Vagina (tissue), 2 donors: Measurements from ENCODE around the gene ASF1A. TPM values are rescaled to one million over a fixed set of nuclear protein-coding genes. Genes with fewer than 3 reads are reported as not detected.

Source experiments
- DNase-seq, 2 donors: peaks; one replicate each; pipeline ENCODE4 v3.0.0-alpha.2; 2017; ENCODE audit errors: extremely low spot score in 2 of 2
- H3K27ac ChIP-seq: fragments of 200-600 bp; sonication (generic); one replicate; pipeline ENCODE4 v1.5.1; 2019
- H3K27me3 ChIP-seq: fragments of 200-600 bp; sonication (generic); one replicate; pipeline ENCODE4 v1.5.1; 2019
- H3K36me3 ChIP-seq, 2 donors: fragments of 200-600 bp; sonication (generic); one replicate each; pipeline ENCODE4 v1.5.1; 2017 to 2019
- H3K4me1 ChIP-seq: fragments of 200-600 bp; sonication (generic); one replicate; pipeline ENCODE4 v1.5.1; 2019
- H3K4me3 ChIP-seq, 2 donors: fragments of 200-600 bp; sonication (generic); 1 replicate in 1 of 2; 2 replicates in 1 of 2; pipeline ENCODE4 v1.5.1; 2016 to 2019
- H3K9me3 ChIP-seq: fragments of 200-600 bp; sonication (generic); one replicate; pipeline ENCODE4 v1.5.1; 2019
- POLR2A ChIP-seq, 2 donors: fragments of 450-650 bp; IDR thresholded peaks; one replicate each; pipeline ENCODE4 v1.6.1; 2017; ENCODE audit warnings: antibody characterized with exemption in 2 of 2, mild to moderate bottlenecking in 2 of 2, moderate library complexity in 2 of 2
- POLR2AphosphoS5 ChIP-seq, 2 donors: sonication (generic); formaldehyde crosslinking; IDR thresholded peaks; one replicate each; pipeline ENCODE4 v1.9.0; 2017; ENCODE audit warnings: antibody characterized with exemption in 2 of 2, mild to moderate bottlenecking in 2 of 2, low read depth in 1 of 2; ENCODE audit not compliant: insufficient read depth in 1 of 2
- intact Hi-C: fragments of 100-400 bp; cut with DNase I; formaldehyde crosslinking; loops from one replicate; pipeline ENCODE4 v1.15.1; 2023
- total RNA-seq: library from RNA; depleted of rRNA; stranded (reverse); fragments of >200 nt; gene quantifications from one replicate; pipeline ENCODE4 v1.2.3, GENCODE V29; 2016
- TF ChIP-seq, protein P1 (sequence below), 3 experiments: fragments of 450-650 bp in 2 of 3; fragments of 200-600 bp in 1 of 3; sonication (generic) in 1 of 3; IDR thresholded peaks; one replicate each; pipeline ENCODE4 v1.5.1; 2017 to 2019; ENCODE audit warnings: antibody characterized with exemption in 3 of 3, mild to moderate bottlenecking in 2 of 3, moderate library complexity in 2 of 3

The ASF1A gene
- total RNA-seq, 1 donor from 2014 or later, result 7.9 TPM

DNA sequence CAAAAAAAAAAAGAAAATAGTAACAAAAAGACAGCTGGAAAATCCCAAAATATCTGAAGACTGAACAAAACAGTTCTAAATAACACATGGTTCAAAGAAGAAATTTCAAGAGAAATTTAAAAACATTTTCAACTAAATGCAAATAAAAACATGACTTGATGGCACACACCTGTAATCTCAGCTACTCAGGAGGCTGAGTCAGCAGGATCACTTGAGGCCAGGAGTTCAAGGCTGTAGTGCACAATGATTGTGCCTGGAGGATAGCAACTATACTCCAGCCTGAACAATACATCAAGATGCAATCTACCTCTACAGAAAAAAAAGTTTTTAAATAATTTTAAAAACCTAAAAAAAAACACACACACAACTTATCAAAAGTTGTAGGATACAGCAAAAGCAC is 21.6 kb upstream of the ASF1A start:
- intact Hi-C loops, result no loop called here
- H3K27ac ChIP-seq, result no peak overlapping the region
- no peaks in the 10 kb centered on the region for H3K36me3 ChIP-seq
- TF ChIP-seq POLR2A (IDR thresholded peaks at IDR 0.05), result no peak
- no peak for TF ChIP-seq POLR2AphosphoS5 (IDR thresholded peaks at IDR 0.05; ENCODE audit: insufficient read depth in 1 of 2, low read depth in 1 of 2)
- TF ChIP-seq, protein P1, sequence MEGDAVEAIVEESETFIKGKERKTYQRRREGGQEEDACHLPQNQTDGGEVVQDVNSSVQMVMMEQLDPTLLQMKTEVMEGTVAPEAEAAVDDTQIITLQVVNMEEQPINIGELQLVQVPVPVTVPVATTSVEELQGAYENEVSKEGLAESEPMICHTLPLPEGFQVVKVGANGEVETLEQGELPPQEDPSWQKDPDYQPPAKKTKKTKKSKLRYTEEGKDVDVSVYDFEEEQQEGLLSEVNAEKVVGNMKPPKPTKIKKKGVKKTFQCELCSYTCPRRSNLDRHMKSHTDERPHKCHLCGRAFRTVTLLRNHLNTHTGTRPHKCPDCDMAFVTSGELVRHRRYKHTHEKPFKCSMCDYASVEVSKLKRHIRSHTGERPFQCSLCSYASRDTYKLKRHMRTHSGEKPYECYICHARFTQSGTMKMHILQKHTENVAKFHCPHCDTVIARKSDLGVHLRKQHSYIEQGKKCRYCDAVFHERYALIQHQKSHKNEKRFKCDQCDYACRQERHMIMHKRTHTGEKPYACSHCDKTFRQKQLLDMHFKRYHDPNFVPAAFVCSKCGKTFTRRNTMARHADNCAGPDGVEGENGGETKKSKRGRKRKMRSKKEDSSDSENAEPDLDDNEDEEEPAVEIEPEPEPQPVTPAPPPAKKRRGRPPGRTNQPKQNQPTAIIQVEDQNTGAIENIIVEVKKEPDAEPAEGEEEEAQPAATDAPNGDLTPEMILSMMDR (IDR thresholded peaks at IDR 0.05), result no peak
- DNase-seq, result no peak
- H3K4me1 ChIP-seq, result no peaks in the 10 kb centered on the region
- no peaks in the 10 kb centered on the region for H3K9me3 ChIP-seq
- no peak overlapping the region for H3K4me3 ChIP-seq
- no peaks in the 10 kb centered on the region for H3K27me3 ChIP-seq

DNA sequence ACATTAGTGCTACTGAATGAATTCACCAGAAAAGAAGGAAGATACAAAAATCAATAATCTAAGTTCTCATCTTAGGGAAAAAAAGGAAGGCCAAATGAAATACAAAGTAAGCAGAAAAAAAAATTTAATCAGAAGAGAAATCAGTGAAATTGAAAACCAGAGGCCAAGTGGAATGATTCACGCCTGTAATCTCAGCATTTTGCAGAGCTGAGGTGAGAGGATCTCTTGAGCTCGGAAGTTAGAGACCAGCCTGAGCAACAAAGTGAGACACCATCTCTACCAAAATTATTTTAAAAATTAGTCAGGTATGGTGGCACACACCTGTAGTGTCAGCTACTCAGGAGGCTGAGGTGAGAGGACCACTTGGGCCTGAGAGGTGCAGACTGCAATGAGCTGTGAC is 21.2 kb upstream of the ASF1A start:
- intact Hi-C loops, result no loop called here
- no peak overlapping the region for H3K4me3 ChIP-seq
- no peaks in the 10 kb centered on the region for H3K36me3 ChIP-seq
- no peaks in the 10 kb centered on the region for H3K4me1 ChIP-seq
- no peaks in the 10 kb centered on the region for H3K27me3 ChIP-seq
- H3K9me3 ChIP-seq, result no peaks in the 10 kb centered on the region
- DNase-seq, result no peak
- no peak overlapping the region for H3K27ac ChIP-seq
- TF ChIP-seq, protein P1 (IDR thresholded peaks at IDR 0.05), result no peak
- TF ChIP-seq POLR2A (IDR thresholded peaks at IDR 0.05) (no peak), POLR2AphosphoS5 (IDR thresholded peaks at IDR 0.05; ENCODE audit: insufficient read depth in 1 of 2, low read depth in 1 of 2) (no peak)

DNA sequence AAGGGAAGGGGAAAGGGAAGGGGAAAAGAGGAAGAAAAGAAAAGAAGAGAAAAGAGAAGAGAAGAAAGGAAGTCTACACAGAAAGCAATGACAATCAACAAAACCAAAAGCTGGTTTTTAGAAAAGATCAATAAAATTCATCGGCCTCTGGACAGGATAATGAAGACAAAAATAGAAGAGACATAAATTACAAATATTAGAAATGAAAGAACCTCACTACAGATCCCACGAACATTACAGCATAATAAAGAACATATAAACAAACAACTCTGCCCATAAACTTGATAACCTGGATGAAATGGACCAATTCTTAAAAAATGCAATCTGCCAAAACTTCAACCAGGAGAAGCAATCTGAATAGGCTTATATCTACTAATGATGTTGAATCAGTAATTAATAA is 20.7 kb upstream of the ASF1A start:
- DNase-seq, result no peak
- H3K9me3 ChIP-seq, result no peaks in the 10 kb centered on the region
- H3K4me3 ChIP-seq, result no peak overlapping the region
- H3K27me3 ChIP-seq, result no peaks in the 10 kb centered on the region
- intact Hi-C loops, result no loop called here
- H3K36me3 ChIP-seq, result no peaks in the 10 kb centered on the region
- TF ChIP-seq POLR2A (IDR thresholded peaks at IDR 0.05) (no peak), POLR2AphosphoS5 (IDR thresholded peaks at IDR 0.05; ENCODE audit: insufficient read depth in 1 of 2, low read depth in 1 of 2) (no peak)
- TF ChIP-seq, protein P1 (IDR thresholded peaks at IDR 0.05), result no peak
- H3K27ac ChIP-seq, result no peak overlapping the region
- H3K4me1 ChIP-seq, result no peaks in the 10 kb centered on the region

DNA sequence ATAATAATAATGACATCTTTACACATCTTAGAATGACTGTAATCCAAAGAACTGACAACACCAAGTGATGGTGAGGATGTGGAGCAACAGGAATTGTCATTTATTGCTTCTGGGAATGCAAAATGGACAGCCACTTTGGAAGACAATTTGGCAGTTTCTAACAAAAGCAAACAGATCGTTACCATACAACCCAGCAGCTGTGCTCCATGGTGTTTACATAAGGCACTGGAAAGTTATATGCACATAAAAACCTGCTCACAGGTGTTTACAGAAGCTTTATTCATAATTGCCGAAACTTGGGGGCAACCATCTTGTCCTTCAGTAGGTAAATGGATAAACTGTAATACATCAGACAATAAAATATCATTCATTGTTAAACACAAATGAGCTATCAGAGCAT is 18.3 kb upstream of the ASF1A start:
- no peaks in the 10 kb centered on the region for H3K36me3 ChIP-seq
- H3K9me3 ChIP-seq, result no peaks in the 10 kb centered on the region
- intact Hi-C loops, result no loop called here
- H3K4me1 ChIP-seq, result no peaks in the 10 kb centered on the region
- H3K27ac ChIP-seq, result no peak overlapping the region
- H3K4me3 ChIP-seq, result no peak overlapping the region
- H3K27me3 ChIP-seq, result no peaks in the 10 kb centered on the region
- DNase-seq, result no peak
- TF ChIP-seq, protein P1 (IDR thresholded peaks at IDR 0.05), result no peak
- no peak for TF ChIP-seq POLR2A (IDR thresholded peaks at IDR 0.05)
- TF ChIP-seq POLR2AphosphoS5 (IDR thresholded peaks at IDR 0.05; ENCODE audit: insufficient read depth in 1 of 2, low read depth in 1 of 2), result no peak

DNA sequence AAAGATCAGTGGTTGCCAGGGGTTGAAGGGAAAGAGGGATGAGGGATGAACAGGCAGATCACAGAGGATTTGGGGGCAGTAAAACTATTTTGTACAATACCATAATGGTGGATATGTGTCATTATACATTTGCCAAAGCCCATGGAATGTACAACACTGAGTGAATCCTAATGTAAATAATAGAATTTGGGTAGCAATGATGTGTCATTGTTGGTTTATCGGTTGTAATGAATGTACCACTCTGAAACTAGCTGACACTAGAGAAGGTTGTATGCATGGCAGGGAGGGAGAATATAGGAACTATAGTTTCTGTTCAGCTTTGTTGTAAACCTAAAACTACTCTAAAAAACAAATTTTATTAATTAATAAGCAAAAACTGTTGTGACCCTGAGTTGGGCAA is 17.8 kb upstream of the ASF1A start:
- TF ChIP-seq, protein P1 (IDR thresholded peaks at IDR 0.05), result no peak
- no peak for TF ChIP-seq POLR2AphosphoS5 (IDR thresholded peaks at IDR 0.05; ENCODE audit: insufficient read depth in 1 of 2, low read depth in 1 of 2)
- TF ChIP-seq POLR2A (IDR thresholded peaks at IDR 0.05), result no peak
- no peaks in the 10 kb centered on the region for H3K4me1 ChIP-seq
- H3K36me3 ChIP-seq, result no peaks in the 10 kb centered on the region
- intact Hi-C loops, result no loop called here
- H3K9me3 ChIP-seq, result no peaks in the 10 kb centered on the region
- H3K27ac ChIP-seq, result no peak overlapping the region
- H3K4me3 ChIP-seq, result no peak overlapping the region
- no peak for DNase-seq
- H3K27me3 ChIP-seq, result no peaks in the 10 kb centered on the region
